OCI-LY7 (cell line): ENCODE measurements around the gene PSMF1. TPM values are rescaled to one million over a fixed set of nuclear protein-coding genes. Genes with fewer than 3 reads are reported as not detected.

Experiments
- BruUV-seq: library from RNA; stranded (reverse); fragments of 400-500 nt; replicated peaks from 2 replicates; lab custom pipeline; 2021; lab: Mats Ljungman, UMichigan
- CTCF ChIA-PET: fragments of 300-600 bp; sonication (Branson Sonifier 250); formaldehyde crosslinking; loops from one replicate; lab custom pipeline; 2022; ENCODE audit warnings: antibody characterized with exemption; ENCODE audit not compliant: unreplicated experiment; lab: Charles Lee
- POLR2A ChIA-PET: fragments of 300-600 bp; sonication (Branson Sonifier 250); formaldehyde crosslinking; loops from one replicate; lab custom pipeline; 2022; ENCODE audit warnings: antibody characterized with exemption; lab: Charles Lee
- DNase-seq: peaks from one replicate; pipeline ENCODE4 v3.0.0-alpha.2; 2015; ENCODE audit warnings: low spot score
- H2AFZ ChIP-seq: fragments of 200-600 bp; sonication (generic), shearing (Covaris generic); 2 replicates; pipeline ENCODE4 v1.6.1; 2014; ENCODE audit warnings: mild to moderate bottlenecking, antibody characterized with exemption, low read length, moderate library complexity
- H3K27ac ChIP-seq: fragments of 200-600 bp; sonication (generic); 2 replicates; pipeline ENCODE4 v1.5.1; 2014; ENCODE audit warnings: mixed run types, low read depth, mild to moderate bottlenecking, moderate library complexity, low read length, inconsistent platforms; ENCODE audit not compliant: poor library complexity, severe bottlenecking
- H3K36me3 ChIP-seq: fragments of 200-600 bp; sonication (generic); 2 replicates; pipeline ENCODE4 v1.6.1; 2014; ENCODE audit warnings: mild to moderate bottlenecking, antibody characterized with exemption, low read length, moderate library complexity, mixed read lengths; ENCODE audit not compliant: insufficient read depth
- H3K4me1 ChIP-seq: fragments of 200-600 bp; sonication (generic); 2 replicates; pipeline ENCODE4 v1.5.1; 2014; ENCODE audit warnings: mild to moderate bottlenecking, low read length; ENCODE audit not compliant: insufficient read depth, poor library complexity, severe bottlenecking
- H3K4me2 ChIP-seq: fragments of 200-600 bp; sonication (generic); 2 replicates; pipeline ENCODE4 v1.6.1; 2014; ENCODE audit warnings: mild to moderate bottlenecking, low read length
- H3K4me3 ChIP-seq: fragments of 200-600 bp; sonication (generic); 2 replicates; pipeline ENCODE4 v1.5.1; 2014; ENCODE audit warnings: mild to moderate bottlenecking, low read depth, low read length; ENCODE audit not compliant: poor library complexity, severe bottlenecking
- H3K79me2 ChIP-seq: fragments of 200-600 bp; sonication (generic); 2 replicates; pipeline ENCODE4 v1.6.1; 2016; ENCODE audit warnings: low read depth, mild to moderate bottlenecking, low read length, moderate library complexity, mixed read lengths; ENCODE audit not compliant: insufficient read depth
- H3K9me2 ChIP-seq: fragments of 200-600 bp; sonication (generic); 2 replicates; pipeline ENCODE4 v1.6.1; 2016; ENCODE audit warnings: mild to moderate bottlenecking, low read length, mixed read lengths; ENCODE audit not compliant: insufficient read depth
- H3K9me3 ChIP-seq: fragments of 200-600 bp; sonication (generic); 2 replicates; pipeline ENCODE4 v1.6.1; 2014; ENCODE audit warnings: mild to moderate bottlenecking, mixed run types, low read length, mixed read lengths
- H4K20me1 ChIP-seq: fragments of 200-600 bp; sonication (generic); 2 replicates; pipeline ENCODE4 v1.6.1; 2014; ENCODE audit warnings: mild to moderate bottlenecking, antibody characterized with exemption, low read length, moderate library complexity, mixed read lengths; ENCODE audit not compliant: insufficient read depth
- CTCF ChIP-seq: fragments of 200-600 bp; sonication (generic); conservative IDR thresholded peaks from 2 replicates; pipeline ENCODE4 v1.5.1; 2014; ENCODE audit warnings: mild to moderate bottlenecking, antibody characterized with exemption, low read length, moderate library complexity, mixed read lengths
- EZH2phosphoT487 ChIP-seq: fragments of 200-600 bp; sonication (generic); IDR thresholded peaks from 2 replicates; pipeline ENCODE4 v1.6.1; 2018; ENCODE audit warnings: low read depth, borderline replicate concordance, mild to moderate bottlenecking, mixed run types, antibody characterized with exemption, low read length, moderate library complexity, mixed read lengths
- intact Hi-C: fragments of 100-400 bp; cut with micrococcal nuclease; formaldehyde crosslinking; loops from one replicate; pipeline ENCODE4 v1.10.0; 2022; ENCODE audit not compliant: unreplicated experiment
- total RNA-seq, 2 experiments: library from RNA; depleted of rRNA in 1 of 2; stranded (reverse); fragments of >200 nt in 1 of 2; shearing (Covaris generic) in 1 of 2; gene quantifications; 2 replicates each; pipeline ENCODE4 v1.2.3, GENCODE V29; 2014 to 2022

Gene PSMF1
- total RNA-seq, 2 experiments from 2014 or later, result 34.7 to 132 TPM

DNA sequence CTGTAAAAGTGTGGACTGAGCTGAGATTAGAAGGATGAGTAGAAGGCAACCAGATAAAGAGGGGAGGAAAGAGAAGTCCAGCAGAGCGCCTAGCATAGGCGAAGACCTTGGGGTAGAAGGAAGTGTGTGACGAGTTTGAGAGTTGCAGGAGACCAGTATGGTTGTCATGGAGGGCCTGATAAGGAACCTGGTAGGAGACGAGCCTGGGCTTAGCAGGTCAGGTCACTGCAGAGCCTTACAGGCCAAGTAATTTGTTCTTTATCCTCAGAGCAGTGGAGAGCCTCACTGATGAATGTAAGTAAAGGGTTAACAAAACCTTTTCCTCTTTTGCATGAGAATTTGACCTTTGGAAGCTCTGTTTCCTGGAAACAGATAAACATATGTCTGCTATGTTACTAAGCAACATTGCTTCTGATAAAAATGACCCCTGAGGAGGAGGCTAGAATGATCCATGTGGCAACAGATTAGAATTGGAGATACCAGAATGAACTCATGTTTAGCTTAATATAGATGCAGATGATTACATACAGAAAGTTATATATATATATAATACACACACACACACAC lies 69.3 kb downstream of the PSMF1 start:
- intact Hi-C loops, result no loop called here
- no peak for TF ChIP-seq EZH2phosphoT487
- TF ChIP-seq CTCF, result no peak
- Histone ChIP-seq H3K9me3 (no peaks in the 10 kb centered on the region), H3K9me2 (no peaks in the 10 kb centered on the region), H3K79me2 (no peaks in the 10 kb centered on the region), H3K4me2 (no peak overlapping the region), H4K20me1 (no peaks in the 10 kb centered on the region), H3K4me3 (no peak overlapping the region), H2AFZ (no peak overlapping the region), H3K4me1 (no peaks in the 10 kb centered on the region), H3K27ac (no peak overlapping the region), H3K36me3 (no peaks in the 10 kb centered on the region)
- BruUV-seq, result no TSS peak
- ChIA-PET CTCF (no interaction called here), POLR2A (no interaction called here)
- DNase-seq, result no peak

- Histone ChIP-seq H3K79me2 (no peaks in the 10 kb centered on the region), H3K4me1 (no peaks in the 10 kb centered on the region), H3K27ac (no peak overlapping the region), H3K9me2 (no peaks in the 10 kb centered on the region), H3K36me3 (no peaks in the 10 kb centered on the region), H2AFZ (no peak overlapping the region), H3K4me3 (no peak overlapping the region), H4K20me1 (no peaks in the 10 kb centered on the region), H3K4me2 (no peak overlapping the region), H3K9me3 (no peaks in the 10 kb centered on the region)
- no peak for TF ChIP-seq EZH2phosphoT487
- no peak for TF ChIP-seq CTCF
- no TSS peak for BruUV-seq
- CTCF ChIA-PET, result no interaction called here
- intact Hi-C loops, result no loop called here
- POLR2A ChIA-PET, result no interaction called here
- no peak for DNase-seq
These were observed 69.9 kb downstream of the PSMF1 start for GRCh38 chr20:1188347-1188746.

- H4K20me1 ChIP-seq, result no peaks in the 10 kb centered on the region
- H3K9me3 ChIP-seq, result no peaks in the 10 kb centered on the region
- POLR2A ChIA-PET, result no interaction called here
- TF ChIP-seq CTCF, result no peak
- TF ChIP-seq EZH2phosphoT487, result no peak
- H3K9me2 ChIP-seq, result no peaks in the 10 kb centered on the region
- no peak overlapping the region for H3K4me2 ChIP-seq
- no peak overlapping the region for H3K4me3 ChIP-seq
- intact Hi-C loops, result no loop called here
- no peak overlapping the region for H3K27ac ChIP-seq
- no peaks in the 10 kb centered on the region for H3K4me1 ChIP-seq
- CTCF ChIA-PET, result no interaction called here
- no peaks in the 10 kb centered on the region for H3K79me2 ChIP-seq
- no TSS peak for BruUV-seq
- H2AFZ ChIP-seq, result no peak overlapping the region
- DNase-seq, result no peak
- no peaks in the 10 kb centered on the region for H3K36me3 ChIP-seq
These were observed 71.4 kb downstream of the PSMF1 start for GRCh38 chr20:1189827-1190226.
